ENCODE data around the gene HOXC10.

The HOXC10 gene

DNA sequence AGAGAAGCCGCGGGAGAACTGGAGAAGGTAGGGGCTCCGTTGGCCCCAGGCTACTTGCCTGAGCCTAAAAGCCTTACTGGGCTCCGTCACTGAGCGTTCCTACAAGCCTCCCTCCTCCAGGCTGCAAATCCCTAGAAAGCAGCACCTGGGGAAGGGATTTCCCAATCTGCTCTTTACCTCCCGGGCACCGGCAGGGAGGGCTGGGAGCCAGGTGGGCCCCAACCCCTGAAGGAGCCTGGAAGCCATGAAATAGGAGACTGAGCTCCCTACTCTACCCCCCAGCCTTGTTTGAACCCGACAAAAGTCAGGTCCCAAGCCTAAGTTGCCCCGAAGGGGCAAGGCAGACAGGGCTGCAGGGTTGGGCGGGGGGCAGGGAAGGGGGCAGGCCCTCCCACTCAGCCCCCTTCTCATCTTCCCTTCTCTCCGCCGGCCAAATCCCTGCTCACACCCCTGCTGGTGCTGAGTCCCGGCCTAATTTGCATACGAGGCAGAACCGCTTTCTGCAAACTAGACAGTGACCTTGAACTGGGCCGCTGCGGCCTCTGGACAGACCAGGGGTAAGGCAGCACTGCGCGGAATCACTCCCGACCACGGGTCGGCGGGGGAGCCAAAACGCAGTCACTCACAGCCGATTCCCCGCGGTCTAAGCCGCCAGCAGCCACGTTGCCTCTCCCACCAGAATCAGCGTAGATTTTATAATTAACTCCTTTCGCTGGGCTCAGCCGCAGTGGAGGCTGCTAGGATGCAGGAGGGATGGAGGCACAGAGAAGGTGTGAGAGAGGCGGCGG lies 34.0 kb upstream of the HOXC10 start:
- no peak for DNase-seq

DNA sequence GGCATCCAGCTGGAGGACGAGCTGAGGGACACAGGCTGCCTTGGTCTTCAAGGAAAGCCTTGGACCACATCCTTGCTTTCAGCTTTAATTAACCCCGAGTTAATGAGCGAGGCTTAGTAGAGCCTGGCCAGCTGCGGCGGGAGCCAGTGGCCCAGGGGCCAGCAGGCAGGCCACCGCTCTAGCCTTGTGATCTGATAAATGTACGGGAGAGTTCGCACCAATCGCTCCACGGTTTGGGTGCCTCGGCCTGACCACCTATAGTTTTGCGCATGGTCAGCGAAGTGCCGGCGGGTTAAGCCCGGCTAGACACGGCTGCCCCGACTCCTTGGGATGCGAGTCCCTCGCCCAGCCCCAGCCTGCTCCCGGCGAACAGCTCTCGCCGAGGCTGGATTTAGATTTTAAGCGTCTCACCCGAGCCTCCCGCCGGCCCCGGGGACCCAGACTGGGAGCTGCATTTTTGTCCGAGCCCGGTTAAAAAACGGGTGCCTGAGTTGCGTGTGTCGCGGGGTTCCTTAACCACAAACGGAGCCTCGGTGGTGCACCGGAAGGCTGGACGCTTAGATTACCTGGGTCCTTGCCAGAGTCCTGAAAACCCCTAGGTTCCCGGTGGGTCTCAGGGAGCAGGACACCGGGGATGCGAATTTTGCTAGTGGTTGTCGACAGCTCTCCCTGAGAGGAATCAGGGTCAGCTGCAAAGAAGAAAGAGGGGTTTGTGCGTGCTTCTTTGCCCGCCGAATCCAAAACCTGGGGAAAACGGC lies 33.2 kb upstream of the HOXC10 start:
- no peak for DNase-seq

DNA sequence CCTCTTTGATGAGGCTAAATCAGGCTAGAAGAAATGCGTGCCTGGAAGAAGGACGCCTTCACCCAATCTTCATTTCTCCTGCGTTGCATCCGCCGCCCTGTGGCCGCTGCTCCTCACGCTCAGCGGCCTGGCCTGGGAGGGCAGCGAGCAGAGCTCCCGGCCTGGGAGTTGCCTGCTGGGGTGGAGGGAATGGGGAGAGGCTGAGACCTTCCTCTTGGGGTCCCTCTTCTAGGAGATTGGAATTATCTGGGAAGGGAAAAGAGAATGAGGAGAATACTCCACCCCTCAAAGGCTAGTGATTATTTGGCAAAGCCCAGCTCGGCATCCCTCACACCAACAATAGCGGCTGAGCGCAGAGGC lies 32.6 kb upstream of the HOXC10 start:
- no peak for DNase-seq

DNA sequence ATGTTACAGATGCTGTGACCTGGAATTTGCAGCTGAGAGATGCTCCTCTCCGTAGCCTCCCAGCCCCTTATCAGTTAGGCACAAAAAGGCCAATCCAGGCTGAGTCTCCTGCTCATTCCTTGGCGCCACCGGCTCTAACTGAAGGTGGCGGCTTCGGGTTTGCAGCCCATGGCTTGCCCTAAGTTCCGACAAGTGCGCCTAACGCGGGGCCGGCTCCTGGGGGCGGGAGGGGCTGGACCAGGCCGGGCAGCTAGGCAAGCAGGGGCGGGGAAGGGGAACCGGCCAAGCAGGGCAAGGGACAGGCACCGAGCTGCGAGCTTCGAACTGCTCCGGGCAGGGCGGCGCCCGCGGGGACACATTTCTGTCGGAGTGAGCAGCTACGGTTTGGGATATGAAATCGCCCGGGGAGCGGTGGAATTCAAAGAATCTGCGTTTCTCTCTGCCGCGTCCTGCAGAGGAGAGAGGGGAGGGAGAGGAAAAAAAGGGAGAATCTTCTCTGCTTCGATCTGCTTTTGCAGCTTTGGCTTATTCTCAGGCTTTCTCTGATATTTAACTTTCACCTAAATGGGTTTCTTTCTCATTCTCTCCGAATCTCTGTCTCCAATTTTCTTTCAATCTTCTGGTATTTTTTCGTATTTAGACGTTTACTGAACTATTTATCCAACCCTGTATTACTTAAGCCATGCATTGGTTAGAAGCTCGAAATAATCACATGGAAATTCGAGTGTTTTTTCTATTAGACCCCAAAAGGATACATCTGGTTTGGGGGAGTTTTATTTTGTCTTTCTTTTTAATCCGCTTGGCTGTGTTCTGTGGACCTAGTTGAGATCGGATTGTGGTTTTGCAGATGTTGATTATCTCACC lies 31.8 kb upstream of the HOXC10 start:
- no peak for DNase-seq

DNA sequence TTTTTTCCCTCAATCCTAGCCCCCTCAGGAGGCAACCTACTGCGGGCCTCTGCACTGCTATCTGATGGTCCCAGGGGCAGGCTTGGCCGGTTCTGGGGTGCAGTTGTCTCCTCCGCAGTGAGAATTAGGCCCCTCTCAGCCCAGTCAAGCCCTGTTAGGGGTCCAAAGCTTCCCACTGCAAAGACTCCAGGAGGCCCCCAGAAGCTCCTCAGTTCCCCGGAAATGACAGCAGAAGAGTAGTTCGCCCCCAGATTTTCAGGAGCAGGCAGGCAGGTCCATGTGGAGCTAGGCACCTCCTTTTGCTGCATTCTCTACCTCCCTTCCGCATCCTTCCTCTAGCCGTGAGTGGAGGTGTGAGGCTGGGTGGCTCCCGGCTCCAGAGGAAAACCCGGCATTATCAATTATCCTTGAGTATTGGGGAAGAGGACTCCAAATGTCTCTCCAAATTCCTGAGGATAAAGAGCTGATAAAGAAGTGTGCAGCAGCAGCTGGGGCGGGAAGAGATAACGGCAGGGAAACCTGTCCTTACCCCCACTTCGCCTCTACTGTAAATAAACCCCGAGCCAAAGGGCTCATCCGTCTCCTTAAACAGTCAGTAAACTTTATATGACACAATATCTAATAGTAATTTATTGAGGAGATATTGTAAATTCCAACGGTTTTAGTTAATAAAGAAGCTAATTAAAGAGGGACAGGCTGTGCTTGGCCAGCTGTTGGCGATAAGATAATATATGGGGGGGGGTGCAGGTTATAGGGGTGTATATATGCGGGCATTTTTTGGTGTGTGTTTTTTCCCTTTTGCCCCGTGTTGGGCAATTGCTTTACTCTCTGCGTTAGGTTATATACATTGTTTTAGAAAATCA lies 30.9 kb upstream of the HOXC10 start:
- no peak for DNase-seq

DNA sequence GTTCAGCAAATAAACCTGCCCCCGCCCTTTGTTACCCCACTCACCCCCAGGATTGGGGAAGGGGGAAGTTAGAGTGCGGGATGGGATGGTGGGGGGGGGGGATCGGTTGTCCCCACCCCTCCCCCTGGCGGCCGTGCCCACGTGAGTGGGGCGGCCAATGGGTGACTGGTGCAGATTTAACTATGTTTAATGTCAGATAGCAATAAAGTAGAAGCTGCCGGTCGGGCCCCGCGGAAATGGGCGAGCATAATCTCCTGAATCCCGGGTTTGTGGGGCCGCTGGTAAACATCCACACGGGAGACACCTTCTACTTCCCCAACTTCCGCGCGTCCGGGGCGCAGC lies 30.3 kb upstream of the HOXC10 start, which contains the start of gene HOXC12:
Gene HOXC12, plus strand, starts transcription at position 210 of the 342 bp plus-strand sequence. Its CDS starts 27 bp downstream, at position 237.
- DNase-seq, result no peak

DNA sequence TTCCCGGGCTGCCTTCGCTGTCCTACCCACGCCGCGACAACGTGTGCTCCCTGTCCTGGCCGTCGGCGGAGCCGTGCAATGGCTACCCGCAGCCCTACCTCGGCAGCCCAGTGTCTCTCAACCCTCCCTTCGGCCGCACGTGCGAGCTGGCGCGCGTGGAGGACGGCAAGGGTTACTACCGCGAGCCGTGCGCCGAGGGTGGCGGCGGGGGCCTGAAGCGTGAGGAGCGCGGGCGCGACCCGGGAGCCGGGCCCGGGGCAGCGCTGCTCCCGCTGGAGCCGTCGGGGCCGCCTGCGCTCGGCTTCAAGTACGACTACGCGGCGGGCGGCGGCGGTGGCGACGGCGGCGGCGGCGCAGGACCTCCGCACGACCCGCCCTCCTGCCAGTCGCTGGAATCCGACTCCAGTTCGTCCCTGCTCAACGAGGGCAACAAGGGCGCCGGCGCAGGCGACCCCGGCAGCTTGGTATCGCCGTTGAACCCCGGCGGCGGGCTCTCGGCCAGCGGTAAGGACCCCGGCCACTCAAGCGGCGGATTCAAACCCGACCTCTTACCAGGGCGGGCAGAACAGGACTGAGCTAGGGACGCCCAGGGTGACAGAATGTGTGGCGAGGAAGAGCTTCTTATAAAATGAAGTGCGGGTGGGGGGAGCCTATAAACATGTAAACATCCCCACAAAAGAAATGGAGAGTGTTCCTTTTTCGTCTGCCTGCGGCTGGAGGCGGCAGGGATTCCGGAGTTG lies 29.7 kb upstream of the HOXC10 start:
- no peak for DNase-seq

DNA sequence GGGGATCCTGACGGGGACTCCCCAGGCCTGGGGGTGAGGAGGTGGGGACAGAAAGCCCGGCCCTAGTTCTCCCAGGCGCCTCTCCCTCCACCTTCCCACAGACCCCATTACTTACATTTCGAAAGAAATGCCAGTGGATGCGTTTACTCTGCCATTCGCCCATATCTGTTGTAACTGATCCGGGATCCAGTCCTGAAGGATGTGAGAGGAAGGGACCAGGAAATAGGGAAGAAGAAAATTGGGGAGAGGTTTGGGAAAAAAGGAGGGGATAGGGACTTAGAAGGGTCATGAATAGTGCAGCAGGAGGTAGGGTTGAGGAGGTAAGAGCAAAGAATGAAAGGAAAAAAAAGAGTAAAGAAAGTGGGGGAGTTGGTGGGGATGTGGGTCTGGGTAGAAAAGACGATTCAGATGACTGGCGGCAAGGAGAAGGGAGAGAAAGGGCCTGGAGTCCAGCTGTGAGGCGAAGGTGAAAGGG lies 29.1 kb upstream of the HOXC10 start:
- DNase-seq, result no peak

DNA sequence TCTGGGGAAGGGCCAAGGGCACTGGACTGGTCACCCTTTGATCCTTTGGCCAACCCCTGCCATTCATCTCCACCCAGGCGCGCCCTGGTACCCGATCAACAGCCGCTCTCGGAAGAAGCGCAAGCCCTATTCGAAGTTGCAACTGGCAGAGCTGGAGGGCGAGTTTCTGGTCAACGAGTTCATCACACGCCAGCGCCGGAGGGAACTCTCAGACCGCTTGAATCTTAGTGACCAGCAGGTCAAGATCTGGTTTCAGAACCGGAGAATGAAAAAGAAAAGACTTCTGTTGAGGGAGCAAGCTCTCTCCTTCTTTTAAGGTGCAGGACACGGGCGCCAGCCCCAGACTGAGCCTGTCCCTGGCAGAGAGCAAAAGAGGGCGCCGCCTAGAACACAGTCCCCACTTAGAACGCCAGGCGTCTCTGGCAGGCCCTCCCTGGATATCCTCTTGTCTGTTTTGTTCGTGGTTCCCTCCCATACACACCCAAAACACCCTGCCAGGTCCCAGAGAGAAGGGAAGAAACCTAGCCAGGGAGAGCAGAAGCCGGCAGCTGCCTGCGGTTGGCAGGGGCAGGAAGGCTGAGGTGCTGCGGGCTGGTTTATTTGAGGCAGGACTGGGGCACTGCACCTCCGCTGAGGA lies 28.6 kb upstream of the HOXC10 start:
- no peak for DNase-seq

DNA sequence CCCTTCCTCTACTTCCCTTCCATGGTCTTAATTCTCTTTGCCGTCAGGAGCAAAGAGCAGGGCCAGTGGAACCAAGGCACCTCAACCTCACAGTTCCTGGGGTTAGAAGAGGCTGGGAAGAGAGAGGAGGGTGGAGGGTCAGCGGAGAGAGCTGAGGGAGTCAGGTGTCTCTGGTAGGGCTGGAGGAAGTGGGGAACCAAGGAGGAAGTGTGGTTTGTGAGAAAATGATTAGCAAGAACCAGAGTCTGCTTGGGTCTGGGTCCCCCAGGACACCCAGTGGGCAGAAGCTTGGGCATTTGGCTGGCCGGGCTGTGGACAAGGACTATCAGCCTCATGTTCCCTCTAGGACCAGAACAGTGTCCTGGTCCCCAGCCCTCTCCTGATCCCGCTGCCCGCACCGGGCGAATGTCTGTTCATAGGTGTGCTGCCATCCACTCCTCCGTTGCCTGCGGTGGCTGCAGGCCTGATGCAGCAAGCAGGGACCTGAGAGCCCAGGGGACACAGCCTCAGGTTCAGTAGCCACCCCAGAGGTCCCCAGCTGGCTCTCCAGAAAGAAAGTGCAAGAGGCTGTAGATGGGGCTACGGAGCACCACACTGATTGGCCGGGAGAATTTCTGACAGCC lies 27.9 kb upstream of the HOXC10 start:
- DNase-seq, result no peak

DNA sequence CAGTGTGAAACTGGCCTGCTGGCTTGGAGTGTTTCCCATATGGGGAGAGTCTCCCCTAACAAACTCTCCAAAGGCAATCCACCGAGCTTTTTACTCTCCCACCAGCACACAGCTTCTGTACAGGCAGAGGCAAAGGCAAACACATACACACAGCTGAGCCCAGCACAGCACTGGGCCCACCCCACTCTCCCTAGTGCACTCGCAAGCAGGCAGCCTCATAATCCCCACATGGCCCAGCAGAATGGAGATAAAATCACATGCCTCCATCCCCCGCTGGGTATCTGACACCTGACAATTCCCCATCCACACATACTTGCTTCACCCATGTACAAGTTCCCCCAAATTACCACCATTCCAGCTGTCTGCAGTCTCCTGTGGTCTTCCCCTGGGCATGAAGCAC lies 26.8 kb upstream of the HOXC10 start:
- DNase-seq, result no peak

DNA sequence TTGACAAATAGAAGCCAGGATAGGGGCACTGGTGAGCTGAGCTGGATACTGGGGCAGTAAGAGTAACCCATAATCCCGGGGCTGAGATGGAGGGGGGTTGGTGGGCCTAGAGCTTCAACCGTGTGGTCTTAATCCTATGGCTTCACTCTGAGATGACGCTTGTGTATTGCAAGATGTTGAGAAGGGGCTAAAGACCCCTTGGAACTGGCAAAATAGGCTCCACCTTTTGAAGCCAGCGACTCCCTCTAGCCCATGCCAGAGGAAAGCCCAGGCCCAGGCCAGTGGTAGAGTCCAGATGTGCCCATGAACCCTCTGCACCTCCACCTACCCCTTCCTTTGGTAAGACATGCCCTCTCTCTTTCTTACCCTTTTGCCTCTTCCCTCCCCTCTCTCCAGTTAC lies 25.6 kb upstream of the HOXC10 start:
- DNase-seq, result no peak

DNA sequence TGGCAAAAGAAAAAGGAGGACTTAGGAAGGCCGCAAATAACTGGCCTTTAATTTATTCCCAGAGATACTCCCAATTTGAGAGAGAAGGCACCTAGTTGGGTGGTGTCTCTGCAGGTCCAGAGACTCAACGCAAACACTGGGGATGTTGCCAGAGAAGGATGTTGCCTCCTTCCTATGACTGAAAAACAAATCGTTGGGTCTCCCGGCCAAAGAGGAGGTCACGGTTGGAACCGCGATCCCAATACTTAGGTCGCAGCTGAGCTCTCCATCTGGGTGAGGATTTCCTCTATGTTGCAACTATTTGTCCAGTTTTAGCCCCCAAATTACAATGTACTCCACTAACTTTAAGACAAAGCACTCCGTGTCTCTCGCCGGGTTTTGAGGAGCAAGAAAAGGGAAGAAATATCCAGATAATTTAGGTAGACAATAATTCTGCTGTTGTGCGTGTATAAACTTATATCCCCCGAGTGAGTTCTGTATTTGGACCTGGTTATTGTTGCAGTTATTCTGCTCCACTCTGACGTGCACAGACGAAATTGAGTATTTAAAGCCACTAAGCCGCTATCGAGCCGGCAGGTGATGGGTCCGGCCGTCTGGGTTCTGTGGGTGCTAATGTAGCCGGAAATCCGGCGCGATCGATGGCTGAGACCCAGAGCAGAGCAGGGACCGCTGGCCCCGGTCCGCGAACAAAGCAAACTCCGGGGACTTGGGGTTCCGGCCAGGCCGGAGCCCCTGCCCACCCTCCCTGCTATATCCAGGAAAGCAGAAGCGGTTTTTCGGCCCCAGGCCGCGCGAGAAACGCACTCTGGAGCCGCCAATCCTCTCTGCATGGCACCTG lies 24.5 kb upstream of the HOXC10 start:
- DNase-seq, result no peak

DNA sequence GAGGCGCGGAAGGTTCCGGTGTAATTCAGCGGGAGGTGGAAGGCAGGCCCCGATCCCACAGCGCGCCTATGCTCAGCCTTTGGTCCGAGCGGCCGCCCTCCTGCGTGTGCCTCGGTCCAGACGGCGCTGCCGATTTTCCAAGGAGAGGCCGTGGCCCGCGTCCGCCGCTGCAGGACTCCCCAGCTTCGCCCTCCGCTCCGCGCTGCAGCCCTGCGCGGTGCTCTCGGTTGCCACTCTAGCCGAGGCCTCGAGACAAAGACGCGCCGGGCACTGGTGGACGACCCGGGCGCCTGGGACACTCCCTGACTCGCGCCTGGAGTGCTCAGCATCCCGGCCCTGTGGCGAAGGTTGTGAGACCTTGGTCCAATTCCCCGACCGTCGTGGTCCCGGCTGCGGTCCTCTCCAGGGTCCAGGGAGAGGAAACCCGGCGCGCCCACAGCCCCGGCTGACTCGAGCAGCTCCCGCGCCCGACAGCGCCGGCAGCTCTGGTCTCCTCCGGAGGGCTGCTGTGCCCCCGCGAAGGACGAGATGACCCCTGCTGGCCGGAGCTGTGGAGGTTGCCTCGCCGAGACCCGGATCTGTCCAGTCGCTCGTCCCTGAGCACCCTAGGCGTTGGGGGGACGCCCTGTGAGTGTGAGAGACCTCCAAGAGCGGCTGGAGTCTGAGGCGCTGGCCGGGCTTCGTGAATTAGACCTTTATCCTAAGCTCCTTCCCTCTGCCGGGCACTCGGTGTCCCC lies 23.8 kb upstream of the HOXC10 start:
- DNase-seq, result no peak

DNA sequence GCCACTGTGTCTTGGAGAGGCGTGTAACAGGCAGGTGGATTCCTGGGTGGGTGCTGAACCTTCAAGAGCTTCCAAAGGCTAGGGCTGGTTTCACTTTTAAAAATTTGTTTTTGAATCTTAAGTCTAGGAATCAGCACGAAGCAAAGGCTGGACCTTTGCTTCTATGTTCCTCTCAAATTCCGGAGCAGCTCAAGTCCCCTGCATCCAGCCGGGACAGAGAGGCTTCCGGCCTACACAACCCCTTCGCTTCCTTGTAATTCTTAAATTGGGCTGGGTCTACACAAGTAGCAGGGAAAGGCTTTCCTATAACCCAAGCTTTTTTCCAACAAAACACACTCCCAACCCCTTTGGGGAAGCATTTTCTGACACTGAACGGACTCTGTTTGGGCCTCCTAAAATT lies 21.9 kb upstream of the HOXC10 start:
- DNase-seq, result no peak

DNA sequence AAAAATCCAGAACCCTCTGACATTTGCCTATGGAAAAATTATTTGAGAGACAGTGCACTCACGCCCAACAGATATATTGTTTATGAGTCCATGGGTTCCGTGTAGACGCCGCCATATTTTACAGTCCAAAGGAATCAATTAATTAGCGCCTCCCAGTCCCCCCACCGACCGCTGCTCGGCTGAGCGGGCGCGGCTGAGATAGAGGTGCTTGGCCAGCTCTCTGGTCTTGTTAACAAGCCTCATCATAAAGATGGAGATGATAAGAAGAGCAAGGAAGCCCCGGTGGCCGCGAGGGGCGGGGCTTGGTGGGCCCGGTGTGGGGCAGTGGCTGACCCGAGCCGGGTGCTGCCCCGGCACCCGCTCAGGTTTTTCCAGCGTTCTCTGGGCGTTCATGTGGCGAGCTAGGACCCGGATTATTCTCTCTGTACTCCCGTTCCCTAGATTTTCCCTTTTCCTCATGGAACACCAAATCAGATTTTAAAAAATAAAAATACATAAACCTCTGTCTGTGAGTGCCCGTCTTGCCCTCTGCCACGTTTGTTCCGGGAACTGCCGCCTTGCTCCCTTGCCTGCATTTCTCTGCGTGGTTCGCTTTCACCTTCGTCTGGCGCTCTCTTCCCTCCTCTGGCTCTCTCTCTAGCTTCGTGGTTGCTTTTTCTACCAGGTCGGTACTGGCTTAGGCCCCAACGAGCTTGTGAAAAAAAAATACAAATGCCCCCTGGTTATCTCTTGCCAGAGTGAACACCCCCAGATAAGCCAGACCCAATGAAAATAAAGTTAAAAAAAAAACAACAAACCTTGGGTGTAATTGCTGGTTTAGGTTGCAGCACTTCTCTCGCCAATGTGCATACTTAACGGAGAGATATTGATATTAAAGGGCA lies 21.3 kb upstream of the HOXC10 start:
- DNase-seq, result no peak

DNA sequence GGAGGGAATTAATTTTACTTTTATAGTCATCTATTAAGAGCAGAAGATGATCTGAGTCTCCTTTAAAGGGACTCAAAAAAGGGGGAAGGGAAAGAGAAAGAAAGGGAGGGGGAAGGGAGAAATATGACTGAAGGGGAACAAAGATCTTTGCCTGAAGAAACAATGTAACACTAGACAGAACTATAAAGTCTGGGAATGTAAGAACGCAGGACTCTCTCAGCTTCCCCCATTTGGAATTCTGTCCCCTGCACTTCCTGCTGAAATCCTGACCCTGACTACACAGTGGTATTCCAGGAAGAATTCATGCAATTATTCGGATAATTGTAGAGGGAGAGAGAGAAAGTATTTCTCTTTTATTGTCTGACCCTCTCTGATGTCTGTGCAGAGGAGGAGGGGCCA lies 20.6 kb upstream of the HOXC10 start:
- DNase-seq, result no peak
